Vagina (tissue), 2 donors: ENCODE data around the gene RAB40C.

ENCODE experiments used
- POLR2A ChIP-seq, 2 donors: fragments of 450-650 bp; IDR thresholded peaks; one replicate each; pipeline ENCODE4 v1.6.1; 2017; ENCODE audit warnings: antibody characterized with exemption in 2 of 2, mild to moderate bottlenecking in 2 of 2, moderate library complexity in 2 of 2
- POLR2AphosphoS5 ChIP-seq, 2 donors: sonication (generic); formaldehyde crosslinking; IDR thresholded peaks; one replicate each; pipeline ENCODE4 v1.9.0; 2017; ENCODE audit warnings: antibody characterized with exemption in 2 of 2, mild to moderate bottlenecking in 2 of 2, low read depth in 1 of 2; ENCODE audit not compliant: insufficient read depth in 1 of 2

GRCh38 chr16:610513-611381 is 20.9 kb downstream of the RAB40C start:
- TF ChIP-seq POLR2A (IDR thresholded peaks at IDR 0.05) (no peak), POLR2AphosphoS5 (IDR thresholded peaks at IDR 0.05; ENCODE audit: insufficient read depth in 1 of 2, low read depth in 1 of 2) (no peak)
